Measurements from ENCODE around the gene EVL. TPM values are rescaled to one million over a fixed set of nuclear protein-coding genes. Genes with fewer than 3 reads are reported as not detected.

Gene EVL
- total RNA-seq, 1 donor, result 16.6 TPM

GRCh38 chr14:100031506-100032281 lies 33.5 kb upstream of the EVL start:
- DNase-seq (ENCODE audit: insufficient read length, low spot score, missing footprints), result peak; percentile 85
- Histone ChIP-seq H2AFZ (ENCODE audit: low read length) (no peak overlapping the region), H3K4me2 (ENCODE audit: insufficient read depth, low read length) (peak overlapping the region; percentile 97), H3K4me3 (ENCODE audit: insufficient read depth, low read length) (peak overlapping the region; percentile 75), H4K20me1 (ENCODE audit: insufficient read depth, low read length) (no peaks in the 10 kb centered on the region), H3K4me1 (ENCODE audit: insufficient read depth, low read length) (peaks cover 72% of the 10 kb centered on the region), H3K79me2 (ENCODE audit: insufficient read depth, low read length) (peaks cover 4% of the 10 kb centered on the region), H3K27me3 (ENCODE audit: insufficient read depth, low read length) (no peaks in the 10 kb centered on the region), H3K27ac (ENCODE audit: low read depth, low read length) (peak overlapping the region; percentile 100), H3K9me3 (ENCODE audit: low read depth, low read length) (no peaks in the 10 kb centered on the region), H3K36me3 (ENCODE audit: insufficient read depth, low read length) (no peaks in the 10 kb centered on the region)
- peak; percentile 10 for TF ChIP-seq CTCF (IDR thresholded peaks at IDR 0.05; ENCODE audit: extremely low read depth, low read depth, low read length)

- Histone ChIP-seq H4K20me1 (ENCODE audit: insufficient read depth, low read length) (no peaks in the 10 kb centered on the region), H3K4me3 (ENCODE audit: insufficient read depth, low read length) (no peak overlapping the region), H3K27ac (ENCODE audit: low read depth, low read length) (peak overlapping the region; percentile 100), H3K79me2 (ENCODE audit: insufficient read depth, low read length) (peaks cover 2% of the 10 kb centered on the region), H3K9me3 (ENCODE audit: low read depth, low read length) (no peaks in the 10 kb centered on the region), H2AFZ (ENCODE audit: low read length) (no peak overlapping the region), H3K4me2 (ENCODE audit: insufficient read depth, low read length) (peak overlapping the region; percentile 97), H3K4me1 (ENCODE audit: insufficient read depth, low read length) (peaks cover 67% of the 10 kb centered on the region), H3K36me3 (ENCODE audit: insufficient read depth, low read length) (no peaks in the 10 kb centered on the region), H3K27me3 (ENCODE audit: insufficient read depth, low read length) (no peaks in the 10 kb centered on the region)
- no peak for DNase-seq (ENCODE audit: insufficient read length, low spot score, missing footprints)
- TF ChIP-seq CTCF (IDR thresholded peaks at IDR 0.05; ENCODE audit: extremely low read depth, low read depth, low read length), result no peak
Measured at GRCh38 chr14:100032738-100033137, 32.5 kb upstream of the EVL start.

- peak overlapping the region; percentile 100 for H3K27ac ChIP-seq (ENCODE audit: low read depth, low read length)
- no peaks in the 10 kb centered on the region for H3K9me3 ChIP-seq (ENCODE audit: low read depth, low read length)
- H3K4me1 ChIP-seq (ENCODE audit: insufficient read depth, low read length), result peaks cover 59% of the 10 kb centered on the region
- no peak overlapping the region for H3K4me3 ChIP-seq (ENCODE audit: insufficient read depth, low read length)
- no peaks in the 10 kb centered on the region for H3K36me3 ChIP-seq (ENCODE audit: insufficient read depth, low read length)
- H3K4me2 ChIP-seq (ENCODE audit: insufficient read depth, low read length), result no peak overlapping the region
- no peak for DNase-seq (ENCODE audit: insufficient read length, low spot score, missing footprints)
- no peaks in the 10 kb centered on the region for H3K27me3 ChIP-seq (ENCODE audit: insufficient read depth, low read length)
- H2AFZ ChIP-seq (ENCODE audit: low read length), result no peak overlapping the region
- peaks cover 2% of the 10 kb centered on the region for H3K79me2 ChIP-seq (ENCODE audit: insufficient read depth, low read length)
- TF ChIP-seq CTCF (IDR thresholded peaks at IDR 0.05; ENCODE audit: extremely low read depth, low read depth, low read length), result no peak
- no peaks in the 10 kb centered on the region for H4K20me1 ChIP-seq (ENCODE audit: insufficient read depth, low read length)
Measured at GRCh38 chr14:100033347-100034075, 31.7 kb upstream of the EVL start.

- no peaks in the 10 kb centered on the region for H3K36me3 ChIP-seq (ENCODE audit: insufficient read depth, low read length)
- H4K20me1 ChIP-seq (ENCODE audit: insufficient read depth, low read length), result no peaks in the 10 kb centered on the region
- peaks cover 50% of the 10 kb centered on the region for H3K4me1 ChIP-seq (ENCODE audit: insufficient read depth, low read length)
- peaks cover 2% of the 10 kb centered on the region for H3K79me2 ChIP-seq (ENCODE audit: insufficient read depth, low read length)
- DNase-seq (ENCODE audit: insufficient read length, low spot score, missing footprints), result no peak
- no peaks in the 10 kb centered on the region for H3K27me3 ChIP-seq (ENCODE audit: insufficient read depth, low read length)
- H3K27ac ChIP-seq (ENCODE audit: low read depth, low read length), result no peak overlapping the region
- H3K4me2 ChIP-seq (ENCODE audit: insufficient read depth, low read length), result no peak overlapping the region
- H3K9me3 ChIP-seq (ENCODE audit: low read depth, low read length), result no peaks in the 10 kb centered on the region
- no peak overlapping the region for H3K4me3 ChIP-seq (ENCODE audit: insufficient read depth, low read length)
- no peak overlapping the region for H2AFZ ChIP-seq (ENCODE audit: low read length)
- no peak for TF ChIP-seq CTCF (IDR thresholded peaks at IDR 0.05; ENCODE audit: extremely low read depth, low read depth, low read length)
Measured at GRCh38 chr14:100034468-100034867, 30.8 kb upstream of the EVL start.

Data from osteoblast (primary cell).